IMR-90 (cell line): Measurements from ENCODE around the gene ADGB.

Experiments used
- CHD1 ChIP-seq: IDR thresholded peaks from 2 replicates; pipeline ENCODE4 v1.6.1; 2012; ENCODE audit warnings: low read depth, low read length, improper control_type of control experiment
- CTCF ChIP-seq: conservative IDR thresholded peaks from 2 replicates; pipeline ENCODE4 v1.5.1; 2012; ENCODE audit warnings: mild to moderate bottlenecking, low read depth, low read length, improper control_type of control experiment
- POLR2A ChIP-seq: IDR thresholded peaks from 2 replicates; pipeline ENCODE4 v1.6.1; 2012; ENCODE audit warnings: mild to moderate bottlenecking, low read depth, low read length
- USF2 ChIP-seq: fragments of 150-350 bp; IDR thresholded peaks from 2 replicates; pipeline ENCODE4 v1.6.1; 2017; ENCODE audit warnings: mild to moderate bottlenecking, antibody characterized with exemption, low read length, low read depth

GRCh38 chr6:146550911-146551310, 47.9 kb upstream of the ADGB start:
- no peak for TF ChIP-seq POLR2A
- no peak for TF ChIP-seq CTCF
- no peak for TF ChIP-seq USF2
- no peak for TF ChIP-seq CHD1
